NCI-H748 (cell line): ENCODE measurements around the gene EIF2S1.
"Not testable (repeated sequence)": the region's sequence is repeated elsewhere in the genome, so short reads cannot be mapped to it uniquely, and the experiment has no call there.

Experiments used
- DNase-seq: peaks from one replicate; lab custom pipeline; 2025; ENCODE audit not compliant: unreplicated experiment; lab: John Stamatoyannopoulos, UW

Gene EIF2S1

DNA sequence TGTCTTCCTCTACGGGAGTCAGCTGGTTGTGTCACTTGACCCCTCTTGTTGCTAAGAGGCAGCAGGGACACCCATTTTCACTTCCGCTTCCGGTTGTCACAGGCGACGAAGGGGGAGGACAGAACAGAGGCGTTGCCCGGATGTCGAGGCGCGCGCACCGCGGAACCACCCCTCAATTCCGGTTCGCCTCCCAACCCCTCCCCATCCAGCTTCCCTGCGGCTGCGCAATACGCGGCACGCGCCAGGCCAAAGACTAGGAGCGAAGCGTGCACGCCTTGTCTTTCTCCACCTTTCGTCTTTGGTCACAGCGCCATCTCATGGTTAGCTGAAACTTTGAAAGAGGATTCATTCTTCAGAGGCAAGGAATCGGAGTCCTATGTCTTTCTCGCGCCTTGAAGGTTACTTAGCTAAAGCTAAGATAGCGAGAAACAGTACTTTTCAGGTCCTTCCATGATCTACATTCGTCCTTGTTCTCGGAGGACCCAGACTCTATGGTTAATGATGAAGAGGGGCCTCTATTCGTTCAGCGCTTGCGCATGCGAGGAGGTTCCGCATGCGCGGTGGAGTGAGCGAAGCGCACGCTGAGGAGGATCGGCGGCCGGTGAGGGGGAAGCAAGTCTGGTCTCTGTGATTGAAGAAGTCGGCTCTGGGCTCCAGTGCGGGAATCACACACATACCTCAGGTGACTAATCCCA lies at the start of gene EIF2S1, which contains the start of gene ATP6V1D:
EIF2S1 (plus strand) TSS at position 554 of the 695 bp plus-strand sequence. CDS start 4,440 bp downstream, outside the sequence.
ATP6V1D (minus strand) TSS at position 30 of the 695 bp plus-strand sequence. CDS start 106 bp downstream, outside the sequence.
- DNase-seq, result peak; percentile 99

DNA sequence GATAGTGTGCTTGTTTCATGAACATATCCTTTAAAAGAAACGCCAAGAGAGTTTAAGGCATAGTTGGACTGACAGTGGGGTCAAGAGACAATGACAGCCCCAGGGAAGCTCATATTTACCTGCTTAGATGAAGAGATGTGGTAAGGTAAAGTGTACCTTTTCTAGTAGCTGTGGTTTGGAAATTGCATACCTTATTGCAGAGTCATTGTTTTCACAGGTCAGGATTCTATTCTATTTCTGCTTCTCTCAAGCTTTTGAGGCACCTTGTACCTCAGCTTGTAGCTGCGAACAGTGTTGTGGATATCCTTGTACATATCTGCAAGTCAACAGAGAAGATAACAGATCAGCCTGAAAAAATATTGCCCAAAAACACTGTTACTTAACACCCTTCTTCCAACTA lies 48.3 kb upstream of the EIF2S1 start:
- no peak for DNase-seq

DNA sequence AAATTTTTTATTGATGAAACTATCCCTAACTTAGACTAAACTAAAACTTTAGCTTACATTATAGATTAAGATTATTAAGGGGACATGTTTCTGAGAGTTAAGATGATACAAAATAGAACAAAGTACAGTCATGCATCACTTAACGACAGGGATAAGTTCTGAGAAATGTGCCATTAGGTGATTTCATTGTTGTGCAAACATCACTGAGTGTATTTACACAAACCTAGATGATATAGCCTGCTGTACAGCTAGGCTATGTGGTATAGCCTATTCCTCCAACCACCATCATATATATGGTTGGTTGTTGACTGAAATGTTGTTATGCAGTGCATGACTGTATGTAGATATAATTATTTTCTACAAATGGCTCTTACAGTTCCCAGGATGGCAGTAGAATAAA lies 47.0 kb upstream of the EIF2S1 start:
- peak; percentile 8 for DNase-seq

DNA sequence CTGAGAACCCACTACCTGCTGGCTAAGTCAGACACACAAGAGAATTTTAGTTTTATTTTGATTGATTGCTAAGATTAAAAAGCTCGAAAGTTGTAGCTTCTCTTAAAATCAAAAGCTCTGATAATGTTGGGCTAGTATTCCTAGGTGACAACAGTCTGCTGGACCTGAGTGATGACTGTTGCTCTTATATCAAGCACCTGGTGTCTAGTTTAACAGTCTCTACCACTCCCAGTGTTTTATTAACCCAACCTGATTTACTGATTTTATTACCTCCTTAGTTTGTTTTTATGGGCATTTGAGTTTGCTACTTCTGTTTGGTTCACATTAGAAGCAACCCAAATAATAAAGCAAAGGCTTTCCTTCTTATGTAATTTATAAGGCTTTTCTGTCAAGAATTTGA lies 42.3 kb upstream of the EIF2S1 start:
- no peak for DNase-seq

DNA sequence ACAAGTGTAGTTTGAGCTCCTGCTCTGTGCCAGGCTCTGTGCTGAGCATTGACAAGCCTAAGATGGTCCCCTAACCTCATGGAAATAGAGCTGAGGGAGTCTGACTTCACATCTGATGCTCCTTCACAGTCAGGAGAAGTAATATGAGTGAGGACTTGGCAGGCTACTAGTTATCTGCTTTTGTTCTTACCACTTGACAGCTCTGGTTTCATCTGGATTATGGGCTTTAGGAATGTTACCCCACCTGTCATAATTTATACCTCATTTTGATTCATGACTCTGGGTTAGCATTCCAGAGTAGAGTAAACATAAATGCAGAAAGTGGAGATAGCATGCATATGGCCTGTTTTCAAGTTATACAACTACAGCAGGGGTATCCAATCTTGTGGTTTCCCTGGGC lies 41.0 kb upstream of the EIF2S1 start:
- DNase-seq, result no peak

DNA sequence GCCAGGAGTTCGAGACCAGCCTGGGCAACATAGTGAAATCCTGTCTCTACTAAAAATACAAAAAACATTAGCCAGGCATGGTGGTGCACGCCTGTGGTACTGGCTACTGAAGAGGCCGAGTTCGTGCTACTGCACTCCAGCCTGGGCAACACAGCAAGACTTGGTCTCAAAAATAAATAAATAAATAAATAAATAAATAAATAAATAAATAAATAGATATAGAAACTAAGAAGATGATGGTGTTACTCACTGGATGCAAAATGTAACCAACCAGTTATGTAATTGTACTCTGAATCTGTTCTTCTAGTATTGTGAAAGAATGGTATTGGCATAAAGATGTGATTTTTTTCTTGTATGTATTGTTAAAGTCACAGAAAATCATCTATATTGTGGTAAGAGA lies 30.5 kb upstream of the EIF2S1 start:
- not testable (repeated sequence) for DNase-seq

DNA sequence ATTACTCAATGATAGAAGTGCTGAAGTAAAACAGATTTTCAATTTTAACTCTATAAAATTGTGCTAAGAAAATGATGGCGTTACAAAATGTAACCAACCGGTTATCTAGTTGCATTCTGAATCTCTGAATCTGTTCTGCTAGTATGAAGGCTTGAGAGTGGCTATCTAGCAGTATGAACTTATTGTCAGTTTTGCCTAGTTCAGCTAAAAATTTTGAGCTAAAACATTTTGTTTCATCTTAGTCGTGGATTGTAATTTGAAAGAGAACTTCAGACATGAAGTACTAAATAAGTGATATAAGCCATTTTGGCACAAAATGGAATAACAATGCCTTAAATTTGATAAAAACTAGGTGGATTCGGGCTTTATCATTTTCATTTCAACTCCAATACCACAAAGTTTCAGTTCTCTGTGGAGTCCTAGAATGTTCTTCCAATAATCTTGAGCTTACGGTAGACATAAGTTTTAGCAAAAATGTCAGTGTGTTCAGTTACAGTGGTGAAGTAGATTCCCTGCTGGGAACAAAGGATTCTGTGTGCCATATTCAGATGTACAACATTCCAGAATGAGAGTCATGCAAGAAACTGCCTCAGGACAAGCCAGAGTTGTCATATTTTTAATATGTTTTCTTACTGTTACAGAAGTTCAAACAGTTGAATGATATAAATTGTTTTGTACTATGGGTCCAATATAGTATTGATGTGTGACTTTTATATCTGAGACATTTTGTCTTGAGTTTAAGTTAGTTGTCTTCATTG lies 28.6 kb upstream of the EIF2S1 start:
- no peak for DNase-seq

DNA sequence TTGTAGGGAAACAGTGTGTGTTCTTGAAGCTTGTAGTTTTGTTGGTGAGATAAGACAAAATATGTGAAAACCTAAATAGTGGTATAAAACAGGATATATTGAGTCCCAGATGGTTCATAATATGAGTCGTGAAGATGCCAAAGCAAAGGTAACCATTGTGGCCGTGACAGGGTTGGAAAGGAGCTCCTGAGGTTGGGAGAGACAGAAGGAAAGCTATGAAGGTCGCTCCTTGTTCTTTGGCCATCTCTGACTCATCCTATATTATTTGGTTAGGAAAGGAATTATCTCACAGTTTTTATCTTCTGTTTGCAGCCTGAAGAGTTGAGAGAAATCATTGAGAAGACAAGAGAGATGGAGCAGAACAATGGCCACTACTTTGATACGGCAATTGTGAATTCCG lies 27.7 kb upstream of the EIF2S1 start:
- DNase-seq, result no peak

DNA sequence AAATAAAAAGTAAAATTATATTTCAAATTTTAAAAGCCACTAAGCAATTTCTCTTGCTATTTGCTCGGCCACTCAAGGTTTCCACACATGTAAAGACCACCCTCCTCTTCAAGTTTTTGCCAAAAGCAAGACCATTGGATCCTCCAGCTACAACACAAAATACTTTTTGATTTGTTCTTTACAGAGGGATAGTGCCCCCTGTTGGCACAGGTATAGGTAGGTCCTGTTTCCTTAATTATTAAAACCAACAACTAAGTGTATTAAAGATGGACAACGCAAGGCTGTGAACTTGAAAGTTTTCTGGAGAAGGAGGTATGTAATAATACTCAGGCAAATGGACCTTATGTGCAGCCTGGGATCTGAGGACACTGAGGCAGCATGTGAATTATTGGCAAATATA lies 24.3 kb upstream of the EIF2S1 start:
- peak; percentile 10 for DNase-seq

DNA sequence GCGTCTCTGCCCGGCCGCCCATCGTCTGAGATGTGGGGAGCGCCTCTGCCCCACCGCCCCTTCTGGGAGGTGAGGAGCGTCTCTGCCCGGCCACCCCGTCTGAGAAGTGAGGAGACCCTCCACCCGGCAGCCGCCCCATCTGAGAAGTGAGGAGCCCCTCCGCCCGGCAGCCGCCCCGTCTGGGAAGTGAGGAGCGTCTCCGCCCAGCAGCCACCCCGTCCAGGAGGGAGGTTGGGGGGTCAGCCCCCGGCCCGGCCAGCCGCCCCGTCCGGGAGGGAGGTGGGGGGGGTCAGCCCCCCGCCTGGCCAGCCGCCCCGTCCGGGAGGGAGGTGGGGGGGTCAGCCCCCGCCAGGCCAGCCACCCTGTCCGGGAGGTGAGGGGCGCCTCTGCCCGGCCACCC lies 18.9 kb upstream of the EIF2S1 start:
- DNase-seq, result not testable (repeated sequence)

DNA sequence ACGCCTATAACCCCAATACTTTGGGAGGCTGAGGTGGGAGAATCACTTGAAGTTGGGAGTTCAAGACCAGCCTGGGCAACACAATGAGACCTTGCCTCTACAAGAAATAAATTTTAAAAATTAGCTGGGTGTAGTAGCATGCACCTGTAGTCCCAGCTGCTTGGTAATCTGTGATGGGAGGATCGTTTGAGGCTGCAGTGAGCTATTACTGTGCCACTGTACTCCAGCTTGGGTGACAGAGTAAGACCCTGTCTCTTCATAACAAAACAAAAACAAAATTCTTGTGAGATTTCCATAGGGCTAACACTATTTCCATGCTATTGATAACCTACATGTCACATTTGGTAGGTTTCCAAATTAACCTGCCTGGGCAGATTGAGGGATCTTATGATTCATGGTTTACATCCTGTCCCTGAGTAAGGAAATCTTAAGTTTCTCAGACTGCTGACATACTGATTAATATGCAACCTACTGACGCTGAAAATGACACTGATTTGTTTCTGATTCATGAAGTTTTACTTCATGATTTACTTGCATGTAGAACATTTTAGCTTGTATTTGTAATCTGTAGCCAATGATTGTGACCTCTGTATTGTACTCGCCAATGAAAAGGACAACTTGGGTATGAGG lies 16.4 kb upstream of the EIF2S1 start:
- DNase-seq, result no peak

DNA sequence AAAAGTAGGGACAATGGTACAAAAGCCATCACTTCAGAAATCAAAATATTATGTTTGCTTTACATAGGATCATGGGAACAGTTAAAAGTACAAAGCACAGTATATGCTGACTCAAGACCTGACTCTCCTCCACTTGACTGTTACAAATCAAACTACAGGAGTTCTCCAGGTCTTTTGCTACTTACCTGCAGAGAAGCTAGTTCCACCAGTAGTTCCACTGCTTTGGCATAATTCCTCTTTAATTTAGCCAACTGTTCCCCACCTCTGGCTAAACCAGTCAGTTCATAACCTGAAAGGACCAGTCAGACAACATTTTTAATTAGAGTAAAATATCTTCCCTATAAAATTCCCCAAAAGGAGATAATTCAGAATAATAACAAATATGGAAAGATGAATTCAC lies 14.5 kb upstream of the EIF2S1 start:
- DNase-seq, result no peak

DNA sequence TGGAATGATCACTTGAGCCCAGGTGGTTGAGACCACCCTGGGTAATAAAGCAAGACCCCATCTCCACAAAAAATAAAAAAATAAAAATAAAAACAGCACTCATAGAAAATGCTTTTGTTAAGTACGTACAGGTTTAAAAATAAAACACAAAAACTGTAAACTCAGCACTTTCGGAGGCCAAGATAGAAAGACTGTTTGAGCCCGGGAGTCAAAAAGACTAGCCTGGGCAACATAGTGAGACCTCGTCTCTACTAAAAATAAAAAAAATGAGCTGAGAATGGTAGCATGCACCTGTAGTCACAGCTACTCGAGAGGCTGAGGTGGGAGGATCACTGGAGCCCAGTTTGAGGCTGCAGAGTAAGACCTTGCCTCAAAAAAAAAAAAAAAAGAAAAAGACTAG lies 8.1 kb upstream of the EIF2S1 start:
- DNase-seq, result no peak

DNA sequence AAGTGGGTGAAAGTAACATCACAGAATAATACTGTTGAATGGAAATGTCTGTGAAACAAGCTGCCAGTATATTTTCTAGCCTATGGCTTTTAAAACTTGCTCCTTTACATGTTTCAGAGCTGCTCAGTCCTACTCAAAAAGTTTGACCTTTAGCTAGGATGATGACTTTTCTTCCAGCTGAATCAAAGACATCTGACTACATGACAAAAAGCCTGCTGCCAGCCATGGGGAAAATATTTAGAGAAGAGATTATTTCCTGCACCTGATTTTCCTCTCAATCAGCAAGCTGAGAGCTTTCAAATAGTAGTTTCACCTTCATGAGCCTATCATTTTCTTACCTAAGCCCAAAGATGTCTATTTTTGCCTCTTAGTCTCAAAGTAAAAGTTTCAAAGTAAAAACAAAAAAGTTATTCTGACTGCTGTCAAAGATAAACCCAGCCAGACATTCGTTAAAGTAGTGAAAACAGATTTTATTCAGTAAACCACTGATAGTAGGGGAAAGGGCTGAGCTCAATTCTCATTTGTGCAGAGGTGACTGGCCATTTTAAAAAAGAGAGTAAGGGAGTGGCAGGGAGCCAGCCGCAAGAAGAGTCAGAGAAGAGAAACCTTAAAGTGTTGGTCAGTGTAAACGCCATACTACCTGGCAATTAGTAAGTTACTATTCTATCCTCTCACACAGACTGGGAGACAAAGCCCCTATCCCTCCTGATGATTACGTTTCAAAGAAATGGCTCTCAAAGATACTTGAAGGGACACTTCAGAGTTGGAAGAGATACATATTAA lies 2.8 kb upstream of the EIF2S1 start:
- no peak for DNase-seq

DNA sequence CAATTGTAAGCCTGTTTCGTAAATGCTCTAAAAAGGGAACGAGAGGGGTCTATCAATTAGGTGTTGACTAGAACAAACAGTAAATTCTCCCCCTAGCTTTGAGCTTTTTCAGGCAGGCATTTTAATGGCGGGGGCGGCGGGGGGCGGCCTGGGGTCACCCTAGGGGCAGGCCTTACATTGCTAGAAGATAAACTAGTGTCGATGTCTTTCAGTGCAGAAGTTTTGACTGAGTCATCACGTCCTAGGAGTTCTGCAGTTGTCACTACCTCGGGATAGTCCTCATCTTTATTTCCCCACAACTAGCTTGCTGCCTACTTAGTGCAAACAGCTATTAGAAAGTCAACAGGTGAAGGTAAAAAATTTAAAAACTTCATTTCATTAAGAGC lies 2.2 kb upstream of the EIF2S1 start:
- DNase-seq, result no peak

DNA sequence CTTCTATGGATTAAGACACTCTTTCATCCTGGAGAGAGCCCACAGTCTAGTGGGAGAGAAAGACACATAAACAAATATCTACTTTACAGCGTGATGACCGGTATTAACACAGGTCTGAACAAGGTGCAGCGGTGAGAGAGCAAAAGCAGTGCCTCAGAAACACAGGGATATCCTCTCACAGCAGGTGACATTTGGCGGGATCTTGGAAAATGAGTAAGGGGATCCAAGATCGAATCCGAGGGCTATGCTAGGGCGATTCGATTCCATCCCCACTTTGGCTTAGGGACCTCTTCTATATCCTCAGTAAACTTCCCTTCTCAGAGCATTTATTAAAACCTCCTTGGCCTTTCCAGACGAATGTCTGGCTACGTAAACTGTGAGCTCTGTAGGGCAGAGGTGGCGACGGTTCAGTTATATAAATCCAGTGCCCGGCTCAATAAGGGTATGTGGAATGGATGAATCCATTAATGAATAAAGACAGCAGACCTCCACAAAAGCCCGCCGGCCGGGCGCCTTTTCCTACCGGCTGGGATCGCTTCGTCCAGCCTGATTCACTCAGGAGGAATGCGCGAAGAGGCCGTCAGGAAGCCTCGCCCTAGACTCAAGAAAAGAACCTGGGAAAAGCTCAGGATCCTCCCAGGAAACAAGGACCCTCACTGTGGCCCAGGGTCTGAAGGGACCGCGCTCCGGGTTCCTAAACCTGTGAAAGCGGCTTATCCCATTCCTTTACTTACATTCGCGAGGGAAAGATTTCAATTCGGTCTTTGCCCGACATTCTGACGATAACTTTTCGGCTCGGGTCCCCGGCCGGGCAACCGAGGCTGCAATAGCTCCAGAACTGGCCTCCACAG lies 979 bp upstream of the EIF2S1 start:
- peak; percentile 44 for DNase-seq

DNA sequence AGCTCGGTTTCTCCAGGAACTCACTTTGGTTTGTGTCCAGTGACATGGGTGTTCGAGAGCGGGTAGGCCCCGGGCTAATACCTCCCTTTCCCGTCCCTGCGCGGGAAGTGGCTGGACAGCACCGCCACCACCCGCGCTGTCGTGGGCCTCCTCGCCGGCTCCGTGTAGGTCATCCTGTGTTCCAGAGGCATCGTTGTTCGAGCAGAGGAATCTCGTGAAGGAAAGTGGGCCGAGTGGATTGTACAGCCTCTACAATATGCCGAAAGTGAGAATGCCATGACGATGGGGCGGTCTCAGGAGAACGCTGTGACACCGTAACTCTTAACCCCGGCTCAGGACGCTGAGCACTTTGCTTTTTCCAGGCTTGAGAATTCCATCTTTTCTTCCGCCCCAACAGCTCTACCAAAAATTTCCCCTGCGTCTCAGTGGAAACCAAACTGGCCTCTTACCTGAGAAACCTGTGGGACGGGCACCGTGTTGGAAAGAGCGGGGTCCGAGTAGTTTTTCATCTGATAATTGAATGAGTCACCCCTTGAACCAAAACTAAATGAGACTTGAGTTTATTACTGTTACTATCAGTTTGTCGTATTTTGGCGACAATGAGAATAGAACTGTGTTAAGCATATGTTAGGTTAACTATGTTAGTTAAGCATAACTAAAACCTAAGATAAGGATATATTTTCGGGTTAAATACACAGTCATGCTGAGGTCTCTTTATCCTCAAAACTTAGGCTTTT lies 510 bp downstream of the EIF2S1 start:
- DNase-seq, result no peak

DNA sequence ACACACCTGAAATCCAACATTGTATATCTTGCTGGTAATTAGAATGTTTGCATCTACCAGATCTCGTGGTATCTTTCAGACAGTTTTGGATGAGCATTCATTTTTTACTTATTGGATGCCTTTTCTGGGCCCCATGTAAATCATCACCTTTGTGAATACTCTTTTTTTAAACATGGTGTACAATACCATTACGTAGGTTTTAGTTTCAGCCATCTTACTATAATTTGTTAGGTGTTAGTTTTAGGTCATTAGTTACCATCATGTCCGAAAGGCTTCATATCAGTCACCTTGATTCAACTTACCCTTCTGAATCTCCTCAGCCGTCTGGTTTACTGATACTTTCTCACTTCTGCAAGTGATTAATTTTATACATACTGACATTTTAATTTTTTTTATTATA lies 5.3 kb downstream of the EIF2S1 start:
- no peak for DNase-seq

DNA sequence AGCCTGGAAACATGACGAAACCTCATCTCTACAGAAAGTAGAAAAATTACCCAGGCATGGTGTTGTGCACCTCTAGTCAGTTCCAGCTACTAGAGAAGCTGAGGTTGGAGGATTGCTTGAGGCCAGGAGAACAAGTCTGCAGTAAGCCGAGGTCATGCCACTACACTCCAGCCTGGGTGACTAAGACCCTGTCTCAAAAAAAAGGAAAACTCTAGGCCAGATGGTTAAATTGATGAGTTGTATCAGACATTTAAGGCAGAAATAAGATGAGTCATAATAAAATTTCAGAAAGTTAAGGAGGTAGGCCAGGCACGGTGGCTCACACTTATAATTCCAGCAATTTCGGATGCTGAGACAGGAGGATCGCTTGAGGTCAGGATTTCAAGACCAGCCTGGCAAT lies 10.7 kb downstream of the EIF2S1 start:
- DNase-seq, result no peak
